ENCODE data around the gene SMYD5.

SMYD5 gene

GRCh38 chr2:73233932-73234832 is 20.1 kb downstream of the SMYD5 start, which contains the start of gene CCT7 (continued):
- TF ChIP-seq, protein P1, sequence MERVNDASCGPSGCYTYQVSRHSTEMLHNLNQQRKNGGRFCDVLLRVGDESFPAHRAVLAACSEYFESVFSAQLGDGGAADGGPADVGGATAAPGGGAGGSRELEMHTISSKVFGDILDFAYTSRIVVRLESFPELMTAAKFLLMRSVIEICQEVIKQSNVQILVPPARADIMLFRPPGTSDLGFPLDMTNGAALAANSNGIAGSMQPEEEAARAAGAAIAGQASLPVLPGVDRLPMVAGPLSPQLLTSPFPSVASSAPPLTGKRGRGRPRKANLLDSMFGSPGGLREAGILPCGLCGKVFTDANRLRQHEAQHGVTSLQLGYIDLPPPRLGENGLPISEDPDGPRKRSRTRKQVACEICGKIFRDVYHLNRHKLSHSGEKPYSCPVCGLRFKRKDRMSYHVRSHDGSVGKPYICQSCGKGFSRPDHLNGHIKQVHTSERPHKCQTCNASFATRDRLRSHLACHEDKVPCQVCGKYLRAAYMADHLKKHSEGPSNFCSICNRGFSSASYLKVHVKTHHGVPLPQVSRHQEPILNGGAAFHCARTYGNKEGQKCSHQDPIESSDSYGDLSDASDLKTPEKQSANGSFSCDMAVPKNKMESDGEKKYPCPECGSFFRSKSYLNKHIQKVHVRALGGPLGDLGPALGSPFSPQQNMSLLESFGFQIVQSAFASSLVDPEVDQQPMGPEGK (tag by site-specific recombination; IDR thresholded peaks at IDR 0.05), result no peak
- TF ChIP-seq, protein P2, sequence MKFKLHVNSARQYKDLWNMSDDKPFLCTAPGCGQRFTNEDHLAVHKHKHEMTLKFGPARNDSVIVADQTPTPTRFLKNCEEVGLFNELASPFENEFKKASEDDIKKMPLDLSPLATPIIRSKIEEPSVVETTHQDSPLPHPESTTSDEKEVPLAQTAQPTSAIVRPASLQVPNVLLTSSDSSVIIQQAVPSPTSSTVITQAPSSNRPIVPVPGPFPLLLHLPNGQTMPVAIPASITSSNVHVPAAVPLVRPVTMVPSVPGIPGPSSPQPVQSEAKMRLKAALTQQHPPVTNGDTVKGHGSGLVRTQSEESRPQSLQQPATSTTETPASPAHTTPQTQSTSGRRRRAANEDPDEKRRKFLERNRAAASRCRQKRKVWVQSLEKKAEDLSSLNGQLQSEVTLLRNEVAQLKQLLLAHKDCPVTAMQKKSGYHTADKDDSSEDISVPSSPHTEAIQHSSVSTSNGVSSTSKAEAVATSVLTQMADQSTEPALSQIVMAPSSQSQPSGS (tag by site-specific recombination; IDR thresholded peaks at IDR 0.05; ENCODE audit: low read depth), result no peak
- TF ChIP-seq REST (tag by site-specific recombination; IDR thresholded peaks at IDR 0.05) (no peak), ZNF157 (tag by site-specific recombination; IDR thresholded peaks at IDR 0.05) (no peak), ZBTB44 (tag by site-specific recombination; IDR thresholded peaks at IDR 0.05) (0 out of 2 replicates have a peak, but pooled peaks have one; percentile 21), BCL11B (tag by site-specific recombination; IDR thresholded peaks at IDR 0.05; ENCODE audit: low read depth) (no peak; the same call in 1 of the 2 replicates), ZBTB49 (tag by site-specific recombination; IDR thresholded peaks at IDR 0.05; ENCODE audit: low read depth) (no peak), MZF1 (tag by site-specific recombination; IDR thresholded peaks at IDR 0.05; ENCODE audit: borderline replicate concordance) (no peak), ZBTB7A (tag by site-specific recombination; IDR thresholded peaks at IDR 0.05; ENCODE audit: low read depth) (no peak; the same call in 1 of the 2 replicates), ZNF660 (tag by site-specific recombination; IDR thresholded peaks at IDR 0.05) (peak; percentile 61; the same call in 1 of the 2 replicates), ZNF302 (tag by site-specific recombination; IDR thresholded peaks at IDR 0.05; ENCODE audit: low read depth) (no peak)
- TF ChIP-seq, protein P3, sequence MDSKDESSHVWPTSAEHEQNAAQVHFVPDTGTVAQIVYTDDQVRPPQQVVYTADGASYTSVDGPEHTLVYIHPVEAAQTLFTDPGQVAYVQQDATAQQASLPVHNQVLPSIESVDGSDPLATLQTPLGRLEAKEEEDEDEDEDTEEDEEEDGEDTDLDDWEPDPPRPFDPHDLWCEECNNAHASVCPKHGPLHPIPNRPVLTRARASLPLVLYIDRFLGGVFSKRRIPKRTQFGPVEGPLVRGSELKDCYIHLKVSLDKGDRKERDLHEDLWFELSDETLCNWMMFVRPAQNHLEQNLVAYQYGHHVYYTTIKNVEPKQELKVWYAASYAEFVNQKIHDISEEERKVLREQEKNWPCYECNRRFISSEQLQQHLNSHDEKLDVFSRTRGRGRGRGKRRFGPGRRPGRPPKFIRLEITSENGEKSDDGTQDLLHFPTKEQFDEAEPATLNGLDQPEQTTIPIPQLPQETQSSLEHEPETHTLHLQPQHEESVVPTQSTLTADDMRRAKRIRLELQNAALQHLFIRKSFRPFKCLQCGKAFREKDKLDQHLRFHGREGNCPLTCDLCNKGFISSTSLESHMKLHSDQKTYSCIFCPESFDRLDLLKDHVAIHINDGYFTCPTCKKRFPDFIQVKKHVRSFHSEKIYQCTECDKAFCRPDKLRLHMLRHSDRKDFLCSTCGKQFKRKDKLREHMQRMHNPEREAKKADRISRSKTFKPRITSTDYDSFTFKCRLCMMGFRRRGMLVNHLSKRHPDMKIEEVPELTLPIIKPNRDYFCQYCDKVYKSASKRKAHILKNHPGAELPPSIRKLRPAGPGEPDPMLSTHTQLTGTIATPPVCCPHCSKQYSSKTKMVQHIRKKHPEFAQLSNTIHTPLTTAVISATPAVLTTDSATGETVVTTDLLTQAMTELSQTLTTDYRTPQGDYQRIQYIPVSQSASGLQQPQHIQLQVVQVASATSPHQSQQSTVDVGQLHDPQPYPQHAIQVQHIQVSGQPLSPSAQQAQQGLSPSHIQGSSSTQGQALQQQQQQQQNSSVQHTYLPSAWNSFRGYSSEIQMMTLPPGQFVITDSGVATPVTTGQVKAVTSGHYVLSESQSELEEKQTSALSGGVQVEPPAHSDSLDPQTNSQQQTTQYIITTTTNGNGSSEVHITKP (tag by site-specific recombination; IDR thresholded peaks at IDR 0.05), result peak; percentile 16; the same call in 1 of the 2 replicates
- TF ChIP-seq, protein P4, sequence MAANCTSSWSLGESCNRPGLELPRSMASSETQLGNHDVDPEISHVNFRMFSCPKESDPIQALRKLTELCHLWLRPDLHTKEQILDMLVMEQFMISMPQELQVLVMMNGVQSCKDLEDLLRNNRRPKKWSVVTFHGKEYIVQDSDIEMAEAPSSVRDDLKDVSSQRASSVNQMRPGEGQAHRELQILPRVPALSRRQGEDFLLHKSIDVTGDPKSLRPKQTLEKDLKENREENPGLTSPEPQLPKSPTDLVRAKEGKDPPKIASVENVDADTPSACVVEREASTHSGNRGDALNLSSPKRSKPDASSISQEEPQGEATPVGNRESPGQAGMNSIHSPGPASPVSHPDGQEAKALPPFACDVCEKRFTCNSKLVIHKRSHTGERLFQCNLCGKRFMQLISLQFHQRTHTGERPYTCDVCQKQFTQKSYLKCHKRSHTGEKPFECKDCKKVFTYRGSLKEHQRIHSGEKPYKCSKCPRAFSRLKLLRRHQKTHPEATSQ (tag by site-specific recombination; IDR thresholded peaks at IDR 0.05), result no peak
- TF ChIP-seq, protein P5, sequence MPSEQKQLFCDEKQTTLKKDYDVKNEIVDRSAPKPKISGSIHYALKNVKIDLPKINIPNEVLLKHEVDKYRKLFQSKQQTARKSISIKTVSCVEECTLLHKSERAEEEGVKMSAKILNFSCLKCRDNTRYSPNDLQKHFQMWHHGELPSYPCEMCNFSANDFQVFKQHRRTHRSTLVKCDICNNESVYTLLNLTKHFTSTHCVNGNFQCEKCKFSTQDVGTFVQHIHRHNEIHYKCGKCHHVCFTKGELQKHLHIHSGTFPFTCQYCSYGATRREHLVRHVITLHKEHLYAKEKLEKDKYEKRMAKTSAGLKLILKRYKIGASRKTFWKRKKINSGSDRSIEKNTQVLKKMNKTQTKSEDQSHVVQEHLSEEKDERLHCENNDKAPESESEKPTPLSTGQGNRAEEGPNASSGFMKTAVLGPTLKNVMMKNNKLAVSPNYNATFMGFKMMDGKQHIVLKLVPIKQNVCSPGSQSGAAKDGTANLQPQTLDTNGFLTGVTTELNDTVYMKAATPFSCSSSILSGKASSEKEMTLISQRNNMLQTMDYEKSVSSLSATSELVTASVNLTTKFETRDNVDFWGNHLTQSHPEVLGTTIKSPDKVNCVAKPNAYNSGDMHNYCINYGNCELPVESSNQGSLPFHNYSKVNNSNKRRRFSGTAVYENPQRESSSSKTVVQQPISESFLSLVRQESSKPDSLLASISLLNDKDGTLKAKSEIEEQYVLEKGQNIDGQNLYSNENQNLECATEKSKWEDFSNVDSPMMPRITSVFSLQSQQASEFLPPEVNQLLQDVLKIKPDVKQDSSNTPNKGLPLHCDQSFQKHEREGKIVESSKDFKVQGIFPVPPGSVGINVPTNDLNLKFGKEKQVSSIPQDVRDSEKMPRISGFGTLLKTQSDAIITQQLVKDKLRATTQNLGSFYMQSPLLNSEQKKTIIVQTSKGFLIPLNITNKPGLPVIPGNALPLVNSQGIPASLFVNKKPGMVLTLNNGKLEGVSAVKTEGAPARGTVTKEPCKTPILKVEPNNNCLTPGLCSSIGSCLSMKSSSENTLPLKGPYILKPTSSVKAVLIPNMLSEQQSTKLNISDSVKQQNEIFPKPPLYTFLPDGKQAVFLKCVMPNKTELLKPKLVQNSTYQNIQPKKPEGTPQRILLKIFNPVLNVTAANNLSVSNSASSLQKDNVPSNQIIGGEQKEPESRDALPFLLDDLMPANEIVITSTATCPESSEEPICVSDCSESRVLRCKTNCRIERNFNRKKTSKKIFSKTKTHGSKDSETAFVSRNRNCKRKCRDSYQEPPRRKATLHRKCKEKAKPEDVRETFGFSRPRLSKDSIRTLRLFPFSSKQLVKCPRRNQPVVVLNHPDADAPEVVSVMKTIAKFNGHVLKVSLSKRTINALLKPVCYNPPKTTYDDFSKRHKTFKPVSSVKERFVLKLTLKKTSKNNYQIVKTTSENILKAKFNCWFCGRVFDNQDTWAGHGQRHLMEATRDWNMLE (tag by site-specific recombination; conservative IDR thresholded peaks at IDR 0.05; ENCODE audit: low read depth), result peak; percentile 64; the same call in 1 of the 2 replicates
